Measurements from ENCODE around the gene INTS15.
"Not testable (repeated sequence)": the region's sequence is repeated elsewhere in the genome, so short reads cannot be mapped to it uniquely, and the experiment has no call there.

The INTS15 gene

DNA sequence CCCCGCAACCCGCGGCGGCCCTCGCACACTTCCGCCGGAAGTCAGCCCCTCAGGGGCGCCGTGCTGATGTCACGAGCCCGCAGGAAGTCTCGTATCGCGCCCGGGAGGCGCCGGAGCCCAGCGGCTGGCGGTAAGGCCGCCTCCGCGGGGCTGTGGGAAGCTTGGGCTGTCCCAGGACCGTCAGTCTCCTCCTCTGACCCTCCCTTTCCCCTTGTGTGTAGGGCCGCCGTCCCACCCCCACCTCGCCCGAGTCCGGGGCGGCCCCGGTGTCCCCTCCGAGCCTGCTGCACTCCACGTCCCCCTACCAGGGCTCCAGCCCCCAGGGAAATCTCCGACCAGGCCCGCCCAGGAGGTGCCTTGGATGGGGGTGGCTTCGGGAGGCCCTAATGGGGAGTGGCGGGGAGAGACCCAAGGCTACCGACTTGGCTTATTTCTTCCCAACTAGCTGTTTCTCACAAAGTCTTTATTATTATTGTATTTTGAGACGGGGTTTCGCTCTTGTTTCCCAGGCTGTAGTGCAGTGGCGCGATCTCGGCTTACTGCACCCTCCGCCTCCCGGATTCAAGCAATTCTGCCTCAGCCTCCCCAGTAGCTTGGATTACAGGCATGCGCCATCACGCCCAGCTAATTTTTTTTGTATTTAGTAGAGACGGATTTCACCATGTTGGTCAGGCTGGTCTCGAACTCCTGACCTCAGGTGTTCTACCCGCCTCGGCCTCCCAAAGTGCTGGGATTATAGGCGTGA is 12.3 kb upstream of the INTS15 start, which contains the start of gene ZDHHC4:
Gene ZDHHC4 (plus strand): TSS at position 86 of the 745 bp plus-strand sequence. CDS start 3,108 bp downstream, outside the sequence.
- no peak for FAIRE-seq

DNA sequence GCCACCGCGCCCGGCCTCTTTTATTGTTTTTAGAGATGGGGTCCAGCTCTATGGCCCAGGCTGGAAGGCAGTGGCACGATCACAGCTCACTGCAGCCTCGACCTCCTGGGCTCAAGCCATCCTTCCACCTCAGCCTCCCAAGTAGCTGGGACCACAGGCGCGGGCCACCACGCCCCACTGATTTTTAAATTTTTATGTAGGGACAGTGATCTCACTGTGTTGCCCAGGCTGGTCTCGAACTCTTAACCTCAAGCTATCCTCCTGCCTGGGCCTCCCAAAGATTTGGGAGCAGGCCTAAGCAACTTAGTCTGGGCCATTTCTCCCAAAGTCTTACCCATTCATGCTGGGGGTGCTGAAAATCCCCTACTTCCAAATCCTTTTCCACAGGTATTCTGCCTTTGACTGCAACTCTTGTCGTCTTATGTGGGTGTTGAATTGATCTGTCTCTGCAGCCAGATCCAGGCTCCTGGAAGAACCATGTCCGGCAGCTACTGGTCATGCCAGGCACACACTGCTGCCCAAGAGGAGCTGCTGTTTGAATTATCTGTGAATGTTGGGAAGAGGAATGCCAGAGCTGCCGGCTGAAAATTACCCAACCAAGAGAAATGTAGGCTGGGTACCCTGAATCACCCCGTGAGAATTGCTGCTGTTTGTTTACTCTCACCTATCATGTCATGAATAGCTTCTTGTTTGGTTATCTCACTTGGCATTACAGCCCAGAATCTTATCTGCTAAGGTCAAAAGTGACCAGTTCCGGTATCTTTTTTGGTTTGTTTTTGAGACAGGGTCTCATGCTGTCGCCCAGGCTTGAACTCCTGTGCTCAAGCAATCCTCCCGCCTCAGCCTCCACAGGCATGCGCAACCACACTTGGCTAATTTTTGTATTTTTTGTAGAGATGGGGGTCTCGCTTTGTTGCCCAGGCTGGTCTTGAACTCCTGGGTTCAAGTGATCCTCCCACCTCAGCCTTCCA is 11.4 kb upstream of the INTS15 start:
- no peak for FAIRE-seq

DNA sequence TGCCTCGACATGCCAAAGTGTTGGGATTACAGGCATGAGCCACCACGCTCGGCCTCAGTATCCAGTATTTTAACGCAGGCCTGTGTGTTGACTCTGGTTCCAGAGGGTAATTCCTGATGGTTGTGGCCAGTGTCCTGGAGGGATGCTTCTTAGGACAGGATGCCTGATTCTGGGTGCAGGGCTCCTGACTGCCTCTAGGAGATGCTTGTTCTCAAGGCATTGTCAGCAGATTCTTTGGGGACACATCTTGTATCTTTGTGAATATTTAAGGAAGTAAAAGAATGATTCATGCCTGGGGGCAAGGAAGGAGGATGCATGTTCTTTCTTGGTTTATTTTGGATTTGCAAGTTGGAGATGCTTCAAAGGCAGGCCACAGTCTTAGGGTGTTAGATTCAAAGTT is 10.4 kb upstream of the INTS15 start:
- no peak for FAIRE-seq

DNA sequence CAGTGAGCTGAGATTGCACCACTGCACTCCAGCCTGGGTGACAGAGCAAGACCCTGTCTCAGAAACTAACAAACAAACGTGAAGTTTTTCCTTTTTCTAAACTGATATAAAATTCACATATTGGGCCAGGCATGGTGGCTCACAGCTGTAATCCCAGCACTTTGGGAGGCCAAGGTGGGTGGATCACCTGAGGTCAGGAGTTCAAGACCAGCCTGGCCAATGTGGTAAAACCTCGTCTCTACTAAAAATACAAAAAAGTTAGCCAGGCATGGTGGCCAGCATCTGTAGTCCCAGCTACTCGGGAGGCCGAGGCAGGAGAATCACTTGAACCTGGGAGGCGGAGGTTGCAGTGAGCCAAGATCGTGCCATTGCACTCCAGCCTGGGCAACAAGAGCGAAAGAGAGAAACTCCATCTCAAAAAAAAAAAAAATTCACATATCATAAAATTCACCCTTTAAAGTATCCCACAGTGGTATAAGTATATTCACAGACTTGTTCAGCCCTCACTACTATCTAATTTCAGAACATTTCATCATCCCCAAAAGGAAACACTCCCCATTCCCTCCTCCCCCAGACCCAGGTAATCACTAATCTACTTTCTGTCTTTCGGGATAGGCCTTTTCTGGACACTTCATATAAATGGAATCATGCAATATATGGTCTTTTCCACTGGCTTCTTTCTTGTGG is 3.9 kb upstream of the INTS15 start:
- not testable (repeated sequence) for FAIRE-seq

DNA sequence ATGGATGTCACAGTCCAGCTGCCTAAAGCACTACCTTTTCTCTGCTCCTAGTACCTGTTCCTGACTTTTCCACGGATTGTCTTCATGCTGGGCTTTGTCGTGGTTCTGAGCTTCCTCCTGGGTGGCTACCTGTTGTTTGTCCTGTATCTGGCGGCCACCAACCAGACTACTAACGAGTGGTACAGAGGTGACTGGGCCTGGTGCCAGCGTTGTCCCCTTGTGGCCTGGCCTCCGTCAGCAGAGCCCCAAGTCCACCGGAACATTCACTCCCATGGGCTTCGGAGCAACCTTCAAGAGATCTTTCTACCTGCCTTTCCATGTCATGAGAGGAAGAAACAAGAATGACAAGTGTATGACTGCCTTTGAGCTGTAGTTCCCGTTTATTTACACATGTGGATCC is 1.3 kb upstream of the INTS15 start:
- FAIRE-seq, result no peak

DNA sequence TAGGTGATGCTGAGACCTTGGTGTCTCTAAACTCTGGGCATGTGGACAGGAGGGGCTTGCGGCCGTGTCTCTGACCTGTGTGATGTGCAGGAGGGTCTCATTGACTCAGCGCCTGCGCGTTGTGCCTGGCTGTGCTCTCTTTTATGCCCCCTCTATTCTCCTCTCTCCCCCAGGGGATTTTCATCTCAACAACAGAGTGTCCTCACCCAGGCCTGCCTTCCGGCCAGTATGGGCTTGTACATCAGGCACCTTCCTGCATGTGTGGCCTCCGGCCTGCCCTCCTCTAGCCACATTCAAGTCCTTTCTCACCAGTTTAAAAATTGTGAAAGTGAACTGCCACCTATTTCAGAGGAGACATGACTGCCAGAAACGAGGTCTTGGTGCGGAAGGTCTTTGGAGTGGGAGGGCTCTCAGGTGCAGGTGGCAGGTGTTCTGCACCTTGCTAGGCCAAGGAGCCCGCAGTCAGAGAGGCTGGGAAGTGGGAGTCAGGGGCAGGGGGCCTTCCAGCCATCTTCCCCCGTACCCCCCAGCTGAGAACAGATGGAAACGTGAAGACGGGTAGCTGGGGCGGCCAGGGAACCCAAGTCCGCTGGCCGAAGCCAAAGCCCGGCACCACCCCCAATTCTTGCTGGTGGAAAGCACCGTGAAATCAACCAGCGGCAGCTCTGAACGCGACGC is 531 bp upstream of the INTS15 start:
- no peak for FAIRE-seq

DNA sequence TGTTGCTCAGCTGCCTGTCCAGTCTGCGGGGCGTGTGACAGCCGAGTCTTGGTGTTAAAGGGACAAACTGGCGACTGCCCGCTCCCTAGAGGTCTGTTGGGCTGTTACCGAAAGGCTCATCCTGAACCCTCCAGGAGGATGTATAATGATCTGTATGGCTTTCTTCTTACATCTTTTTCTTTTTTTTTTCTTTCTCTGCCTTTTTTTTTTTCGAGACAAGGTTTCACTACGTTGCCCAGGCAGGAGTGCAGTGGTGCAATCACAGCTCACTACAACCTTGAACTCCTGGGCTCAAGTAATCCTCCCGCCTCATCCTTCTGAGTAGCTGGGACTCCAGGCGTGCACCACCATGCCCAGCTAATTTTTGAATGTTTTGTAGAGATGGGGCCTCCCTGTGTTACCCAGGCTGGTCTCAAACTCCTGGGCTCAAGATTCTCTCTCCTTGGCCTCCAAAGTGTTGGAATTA is 857 bp downstream of the INTS15 start:
- FAIRE-seq, result no peak

DNA sequence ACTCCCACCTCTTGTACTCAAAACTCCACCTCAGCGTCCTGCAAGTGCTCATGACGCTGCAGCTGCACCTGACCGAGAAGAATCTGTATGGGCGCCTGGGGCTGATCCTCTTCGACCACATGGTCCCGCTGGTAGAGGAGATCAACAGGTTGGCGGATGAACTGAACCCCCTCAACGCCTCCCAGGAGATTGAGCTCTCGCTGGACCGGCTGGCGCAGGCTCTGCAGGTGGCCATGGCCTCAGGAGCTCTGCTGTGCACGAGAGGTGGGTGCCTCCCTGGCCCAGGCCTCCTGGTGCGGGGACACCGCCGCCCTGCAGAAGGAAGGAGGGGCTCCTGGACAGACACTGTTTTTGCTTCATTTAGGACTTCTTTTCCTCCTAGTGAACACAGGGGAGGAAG is 10.3 kb downstream of the INTS15 start:
- no peak for FAIRE-seq

DNA sequence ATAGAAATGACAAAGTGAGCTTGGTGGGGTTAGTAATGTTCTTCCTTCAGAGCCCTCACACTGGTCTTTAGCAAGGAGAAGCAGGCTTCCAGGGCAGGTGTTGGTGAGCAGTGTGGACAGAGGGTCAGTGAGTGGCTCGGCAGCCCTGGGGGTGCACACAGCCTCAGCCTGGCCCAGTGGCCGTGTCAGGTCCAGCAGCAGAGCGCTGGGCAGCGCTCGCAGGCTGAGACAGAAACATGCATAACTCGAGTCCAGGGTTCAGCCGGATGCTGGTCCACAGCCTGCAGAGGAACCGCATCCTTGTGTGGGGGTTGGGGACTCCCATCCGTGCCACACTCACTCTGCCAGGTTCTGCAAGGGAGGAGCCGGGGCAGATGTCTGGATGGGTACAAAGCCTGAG is 14.6 kb downstream of the INTS15 start:
- FAIRE-seq, result no peak

DNA sequence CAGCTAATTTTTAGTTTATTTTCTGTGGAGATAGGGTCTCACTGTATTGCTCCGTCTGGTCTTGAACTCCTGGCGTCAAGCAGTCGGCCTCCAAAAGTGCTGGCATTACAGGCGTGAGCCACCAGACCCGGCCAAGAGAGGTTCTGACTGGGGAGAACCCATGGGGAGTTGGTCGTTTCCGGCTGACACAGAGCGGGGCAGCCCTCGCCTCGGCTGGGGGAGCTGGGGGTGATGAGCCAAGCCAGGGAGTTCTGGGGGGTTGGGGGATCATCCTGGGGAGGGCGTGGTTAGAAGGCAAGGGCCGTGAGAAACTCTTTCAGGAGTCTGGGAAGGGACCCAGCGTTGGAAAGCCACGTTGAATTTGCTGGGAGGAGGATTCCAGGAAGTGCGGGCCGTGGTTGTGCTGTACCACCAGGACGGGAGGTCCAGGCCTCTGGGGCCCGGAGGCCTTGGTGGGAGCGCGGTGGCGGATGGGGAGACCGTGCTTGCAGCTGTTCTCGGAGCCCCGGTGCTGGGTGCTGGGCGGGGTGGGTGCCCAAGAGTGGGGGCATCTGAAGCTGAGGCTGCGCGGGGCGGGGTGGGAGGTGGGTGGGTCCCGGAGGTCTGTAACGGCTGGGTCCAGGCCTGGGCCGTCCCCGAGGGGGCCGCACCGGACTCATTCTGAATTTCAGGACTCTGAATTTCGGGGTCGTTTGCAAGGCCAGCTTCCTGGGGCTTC is 17.2 kb downstream of the INTS15 start:
- no peak for FAIRE-seq

DNA sequence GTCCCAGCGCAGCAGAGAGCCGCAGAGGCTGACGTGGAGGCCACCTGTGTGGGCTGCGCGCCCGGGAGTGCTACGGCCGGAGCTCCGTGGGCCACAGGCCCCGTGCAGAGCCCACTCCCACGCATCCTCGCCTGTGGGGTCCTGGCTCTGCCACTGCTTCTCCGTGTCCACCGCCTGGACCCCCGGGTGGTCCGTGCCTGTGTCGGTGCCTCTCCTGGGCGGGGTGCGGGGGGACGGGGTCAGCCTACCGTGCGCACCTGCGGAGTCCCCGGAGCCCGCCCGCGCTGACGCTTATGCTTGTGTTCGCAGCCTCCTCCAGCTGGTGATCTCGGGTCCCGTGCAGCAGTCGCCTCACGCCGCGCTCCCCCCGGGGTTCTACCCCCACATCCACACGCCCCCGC is 17.8 kb downstream of the INTS15 start:
- FAIRE-seq, result no peak

DNA sequence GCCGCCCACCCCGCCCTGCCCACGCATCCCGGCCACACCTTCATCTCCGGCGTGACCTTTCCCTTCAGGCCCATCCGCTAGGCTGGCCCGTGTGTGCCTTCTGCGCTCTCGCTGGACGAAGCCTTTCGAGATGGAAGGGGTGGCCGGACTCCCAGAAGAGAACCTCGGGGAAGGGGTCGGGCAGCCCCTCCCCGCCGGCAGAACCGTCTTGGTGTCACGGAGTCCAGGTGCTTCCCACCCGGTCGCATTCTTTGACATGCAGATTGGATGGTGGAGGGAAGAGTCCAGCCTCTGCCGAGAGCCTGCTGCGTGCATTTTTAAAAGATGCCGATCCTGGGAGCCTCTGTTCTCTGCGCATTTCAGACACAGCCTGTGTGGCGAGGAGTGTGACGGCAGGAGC is 18.3 kb downstream of the INTS15 start:
- FAIRE-seq, result no peak

DNA sequence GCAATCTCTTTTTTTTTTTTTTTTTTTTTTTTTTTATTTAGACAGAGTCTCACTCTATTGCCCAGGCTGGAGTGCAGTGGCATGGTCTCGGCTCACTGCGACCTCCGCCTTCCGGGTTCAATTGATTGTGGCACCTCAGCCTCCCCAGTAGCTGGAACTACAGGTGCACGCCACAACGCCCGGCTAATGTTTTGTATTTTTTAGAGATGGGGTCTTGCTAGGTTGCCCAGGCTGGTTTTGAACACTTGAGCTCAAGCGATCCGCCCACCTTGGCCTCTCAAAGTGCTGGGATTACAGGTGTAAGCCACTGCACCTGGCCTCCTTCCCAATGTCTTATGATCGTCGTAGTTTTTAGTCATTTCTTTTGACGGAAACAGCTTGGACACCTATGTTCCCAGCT is 19.0 kb downstream of the INTS15 start:
- no peak for FAIRE-seq

DNA sequence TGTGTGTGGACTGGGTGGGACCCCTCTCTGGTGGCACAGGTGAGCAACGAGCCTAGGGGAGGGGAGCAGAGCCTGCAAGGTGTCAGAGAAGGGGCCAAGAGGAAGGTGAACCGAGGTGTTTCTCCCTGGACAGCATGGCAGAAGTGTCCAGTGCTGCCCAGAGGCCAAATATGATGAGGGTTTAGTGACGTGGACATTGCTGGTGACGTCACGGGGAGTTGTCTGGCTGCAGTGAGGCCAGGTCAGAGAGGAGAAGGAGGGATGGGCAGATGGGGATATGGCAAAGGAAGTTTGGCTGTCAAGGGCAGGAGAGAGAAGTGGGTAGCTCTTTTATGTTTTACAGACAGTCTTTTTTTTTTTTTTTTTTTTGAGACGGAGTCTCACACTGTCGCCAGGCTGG is 23.0 kb downstream of the INTS15 start:
- FAIRE-seq, result no peak

DNA sequence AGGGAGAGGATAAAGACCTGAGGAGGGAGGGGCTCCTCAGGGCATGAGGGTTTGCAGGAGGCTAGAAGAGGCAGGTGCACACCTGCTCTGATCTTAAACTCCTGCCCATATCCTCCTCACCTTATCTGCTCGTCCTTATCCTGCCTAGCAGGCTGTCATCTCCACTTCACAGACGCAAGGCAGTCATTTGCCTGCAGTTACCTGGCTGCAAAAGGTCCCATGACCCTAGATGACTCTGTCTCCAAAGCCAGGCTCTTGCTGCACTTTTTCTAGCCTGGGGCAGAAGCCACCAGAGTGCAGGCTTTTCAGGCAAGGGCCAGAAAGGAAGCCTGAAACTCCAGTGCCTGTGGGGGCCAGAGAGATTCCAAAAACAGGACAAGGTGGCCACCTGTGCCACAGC is 23.9 kb downstream of the INTS15 start:
- no peak for FAIRE-seq

DNA sequence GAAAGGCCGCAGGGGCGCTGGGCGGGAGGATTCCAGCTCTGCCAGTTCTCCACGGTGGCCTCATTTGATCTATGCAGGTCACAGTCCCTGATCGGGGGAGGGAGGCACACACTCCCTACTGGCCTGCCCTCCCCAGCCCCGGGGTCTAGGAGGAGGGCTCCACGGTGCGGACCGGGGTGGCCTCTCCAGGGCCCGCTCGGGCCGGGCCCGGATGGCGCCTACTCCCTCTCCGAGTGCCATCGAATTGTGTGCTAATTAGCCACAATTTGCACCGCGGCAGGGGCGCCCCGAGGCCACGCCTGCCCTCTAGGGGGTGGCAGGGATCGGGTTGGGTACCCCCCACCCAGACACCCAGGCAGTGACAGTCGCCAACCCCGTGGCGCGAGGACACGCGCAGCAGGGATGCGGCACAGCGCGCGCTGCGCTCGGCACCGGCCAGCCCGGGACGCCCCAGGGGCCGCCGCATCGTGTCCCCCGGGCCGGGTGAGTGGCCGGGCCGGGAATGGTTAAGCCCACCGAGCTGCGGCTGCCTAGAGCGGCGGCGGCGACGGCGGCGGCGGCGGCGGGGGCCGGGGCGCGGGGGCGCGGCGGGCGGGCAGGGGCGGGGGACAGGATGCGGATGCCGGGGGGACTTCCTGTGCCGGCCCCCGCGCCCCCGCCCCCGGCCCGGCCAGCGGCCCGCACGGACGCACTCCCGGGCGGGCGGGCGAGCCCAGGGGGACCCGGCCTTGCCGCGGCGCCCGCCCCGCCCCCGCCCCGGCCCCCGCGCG is 25.3 kb downstream of the INTS15 start, which contains the start of gene ZNF853:
Gene ZNF853 (plus strand): TSS at position 658 of the 770 bp plus-strand sequence. CDS start 565 bp downstream, outside the sequence.
- FAIRE-seq, result no peak

DNA sequence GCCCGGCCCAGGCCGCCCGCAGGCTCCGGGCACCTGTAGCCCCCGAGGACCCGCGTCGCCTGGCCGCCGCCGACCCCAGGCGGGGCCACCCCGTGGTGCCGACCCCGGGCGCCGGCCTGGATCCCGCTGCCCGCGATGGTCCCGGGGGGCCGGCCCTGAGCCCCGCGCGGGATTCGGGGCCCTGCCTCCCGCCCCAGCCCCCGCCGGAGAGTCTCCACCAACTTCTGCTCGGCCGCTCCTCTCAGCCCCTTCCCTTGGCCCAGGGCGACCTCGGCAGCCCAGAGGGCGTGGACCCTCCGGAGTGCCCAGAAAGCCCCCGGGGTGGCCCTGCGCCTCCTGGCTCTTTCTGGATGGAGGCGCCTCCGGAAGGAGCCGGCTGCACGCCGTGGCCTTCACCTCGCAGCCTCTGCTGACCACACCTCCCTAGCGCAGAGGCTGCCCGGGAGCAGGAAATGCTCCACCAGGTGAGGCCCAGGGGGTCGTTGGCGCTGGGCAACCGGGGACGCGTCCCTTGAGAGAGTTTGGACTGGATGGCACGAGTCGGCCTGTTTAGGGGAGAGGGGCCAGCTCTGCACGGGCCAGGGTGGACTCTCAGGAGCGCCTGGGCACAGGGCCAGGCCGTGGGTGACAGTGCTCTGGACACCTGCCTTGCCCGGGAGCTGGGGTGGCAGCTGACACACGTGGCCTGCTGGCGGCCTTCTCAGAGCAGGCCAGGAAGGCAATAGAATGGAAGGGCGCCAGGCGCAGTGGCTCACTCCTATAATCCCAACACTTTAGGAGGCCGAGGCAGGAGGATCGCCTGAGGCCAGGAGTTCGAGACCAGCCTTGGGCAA is 26.1 kb downstream of the INTS15 start:
- no peak for FAIRE-seq

DNA sequence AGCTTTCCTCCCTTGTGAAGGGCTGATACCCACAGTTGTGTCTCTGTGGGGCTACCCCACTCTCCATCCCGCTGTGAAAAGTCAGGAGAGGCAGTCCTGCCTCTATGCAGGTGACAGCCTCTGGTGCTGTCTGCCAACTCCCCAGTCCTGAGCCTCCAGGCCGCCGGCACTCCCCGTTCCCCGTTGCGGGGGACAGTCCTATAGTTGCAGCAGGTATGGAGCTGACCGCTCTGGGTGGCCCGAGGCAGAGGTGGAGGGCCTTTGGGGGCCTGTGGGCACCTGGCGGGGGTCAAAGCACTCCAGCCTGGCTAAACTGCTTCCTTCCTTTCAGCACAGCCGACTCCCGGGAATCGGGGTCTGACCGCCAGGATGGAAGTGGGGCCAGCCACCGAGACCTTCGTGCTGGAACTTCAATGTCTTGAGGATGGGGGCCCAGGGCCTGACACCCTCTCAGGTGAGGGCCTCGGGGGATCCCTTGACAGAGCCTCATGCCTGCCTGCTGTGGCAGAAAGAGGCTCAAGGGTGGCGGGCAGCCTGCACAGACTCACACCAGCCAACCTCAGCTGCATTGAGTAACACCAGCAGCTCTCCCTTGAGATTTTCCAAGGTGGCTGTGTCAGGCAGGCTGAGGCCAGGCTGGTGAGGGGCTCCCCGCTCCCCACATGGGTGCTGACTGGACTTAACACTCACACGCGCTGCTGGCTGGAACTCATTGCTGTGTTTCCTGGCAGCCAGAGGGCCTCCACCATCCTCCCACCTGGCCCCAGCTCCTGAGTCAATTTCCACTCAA is 27.2 kb downstream of the INTS15 start:
- FAIRE-seq, result no peak

DNA sequence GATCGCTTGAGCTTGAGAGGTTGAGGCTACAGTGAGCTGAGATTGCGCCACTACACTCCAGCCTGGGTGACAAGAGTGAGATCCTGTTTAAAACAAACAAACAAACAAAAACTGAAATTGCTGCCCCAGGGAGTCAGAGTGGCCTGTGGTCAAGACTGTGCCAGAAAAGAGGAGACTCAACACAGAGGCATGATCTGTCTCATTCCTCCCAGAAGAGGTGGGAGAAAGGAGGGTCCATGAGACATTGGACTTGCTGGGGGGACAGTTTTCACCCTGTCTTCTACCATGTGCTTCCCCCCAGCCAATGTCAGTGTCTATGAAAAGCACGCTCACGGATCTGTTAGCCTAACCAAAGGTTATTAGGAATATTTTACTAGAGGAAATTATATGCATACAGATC is 28.8 kb downstream of the INTS15 start:
- FAIRE-seq, result no peak
